ENCODE measurements around the gene MUC22.

MUC22 gene

GRCh38 chr6:31083742-31084354, 73.6 kb downstream of the MUC22 start:
- no peak for DNase-seq

Data from activated T-cell treated with anti-CD3 and anti-CD28 coated beads for 4 hours (primary cell).